ENCODE results near the gene PRSS57.

The PRSS57 gene

GRCh38 chr19:640161-640558 is 55.1 kb downstream of the PRSS57 start:
- Histone ChIP-seq H3K27me3 (ENCODE audit: low read depth, low read length) (no peaks in the 10 kb centered on the region), H3K27ac (ENCODE audit: low read length) (no peak overlapping the region), H2AFZ (ENCODE audit: low read depth, low read length) (no peak overlapping the region), H3K36me3 (replicated peaks; ENCODE audit: low read depth, low read length) (peaks cover 9% of the 10 kb centered on the region), H4K20me1 (ENCODE audit: insufficient read depth, low read length) (0 out of 2 replicates have a peak, but pooled peaks cover 2% of the 10 kb centered on the region), H3K9ac (ENCODE audit: low read length) (no peak overlapping the region), H3K79me2 (ENCODE audit: low read length) (no peaks in the 10 kb centered on the region), H3K4me2 (ENCODE audit: low read length) (no peak overlapping the region), H3K4me1 (ENCODE audit: low read length) (no peaks in the 10 kb centered on the region), H3K9me3 (ENCODE audit: insufficient read depth, low read length) (no peaks in the 10 kb centered on the region), H3K4me3 (ENCODE audit: low read length) (no peak overlapping the region)
- TF ChIP-seq EZH2phosphoT487 (IDR thresholded peaks at IDR 0.05; ENCODE audit: low read depth), result no peak
- no peak for TF ChIP-seq CTCF (IDR thresholded peaks at IDR 0.05; ENCODE audit: low read depth, low read length)

- TF ChIP-seq CTCF (IDR thresholded peaks at IDR 0.05; ENCODE audit: low read depth, low read length), result no peak
- TF ChIP-seq EZH2phosphoT487 (IDR thresholded peaks at IDR 0.05; ENCODE audit: low read depth), result no peak
- Histone ChIP-seq H3K9me3 (ENCODE audit: insufficient read depth, low read length) (no peaks in the 10 kb centered on the region), H3K27me3 (ENCODE audit: low read depth, low read length) (no peaks in the 10 kb centered on the region), H4K20me1 (ENCODE audit: insufficient read depth, low read length) (no peaks in the 10 kb centered on the region), H3K4me3 (ENCODE audit: low read length) (no peak within 1 kb of the TSS), H3K79me2 (ENCODE audit: low read length) (no peaks in the 10 kb centered on the region), H3K36me3 (replicated peaks; ENCODE audit: low read depth, low read length) (peaks cover 5% of the 10 kb centered on the region), H2AFZ (ENCODE audit: low read depth, low read length) (no peak within 1 kb of the TSS), H3K27ac (ENCODE audit: low read length) (no peak within 1 kb of the TSS), H3K4me1 (ENCODE audit: low read length) (no peaks in the 10 kb centered on the region), H3K9ac (ENCODE audit: low read length) (no peak within 1 kb of the TSS), H3K4me2 (ENCODE audit: low read length) (no peak within 1 kb of the TSS)
These were observed 55.7 kb downstream of the PRSS57 start, which contains the start of gene FGF22 for GRCh38 chr19:639253-640160. FGF22 (plus strand) TSS chr19:639879; CDS start chr19:639926, 47 bp downstream.

DNA sequence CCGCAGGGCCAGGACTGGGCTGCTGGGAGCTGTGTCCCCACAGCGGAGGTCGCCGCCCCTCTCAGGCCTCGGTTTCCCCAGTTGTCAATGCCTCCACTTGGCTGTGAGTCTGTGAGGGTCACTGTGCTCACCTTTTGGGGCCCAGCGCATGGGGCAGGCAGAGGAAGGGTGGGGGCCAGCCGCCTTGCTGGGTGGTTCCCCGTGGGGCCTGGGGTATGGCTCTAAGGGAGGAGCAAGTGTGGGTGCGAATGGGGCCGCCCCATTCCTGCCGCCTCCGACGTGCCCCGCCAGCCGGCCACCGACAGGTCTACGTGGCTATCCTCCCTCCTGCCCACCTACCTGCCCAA is 56.4 kb downstream of the PRSS57 start:
- no peak for TF ChIP-seq CTCF (IDR thresholded peaks at IDR 0.05; ENCODE audit: low read depth, low read length)
- no peak for TF ChIP-seq EZH2phosphoT487 (IDR thresholded peaks at IDR 0.05; ENCODE audit: low read depth)
- no peaks in the 10 kb centered on the region for H3K9me3 ChIP-seq (ENCODE audit: insufficient read depth, low read length)
- no peak overlapping the region for H2AFZ ChIP-seq (ENCODE audit: low read depth, low read length)
- no peak overlapping the region for H3K9ac ChIP-seq (ENCODE audit: low read length)
- no peak overlapping the region for H3K4me2 ChIP-seq (ENCODE audit: low read length)
- no peak overlapping the region for H3K27ac ChIP-seq (ENCODE audit: low read length)
- no peaks in the 10 kb centered on the region for H3K27me3 ChIP-seq (ENCODE audit: low read depth, low read length)
- peaks cover 6% of the 10 kb centered on the region for H3K4me1 ChIP-seq (ENCODE audit: low read length)
- peaks cover 4% of the 10 kb centered on the region; the same call in 1 of the 2 replicates for H3K79me2 ChIP-seq (ENCODE audit: low read length)
- no peaks in the 10 kb centered on the region for H3K36me3 ChIP-seq (replicated peaks; ENCODE audit: low read depth, low read length)
- H3K4me3 ChIP-seq (ENCODE audit: low read length), result no peak overlapping the region
- no peaks in the 10 kb centered on the region for H4K20me1 ChIP-seq (ENCODE audit: insufficient read depth, low read length)

Data from OCI-LY3 (cell line).